Nucleus accumbens (tissue), 56 donors: ENCODE data around the gene GANAB.
A peak's percentile ranks its signal among the peaks of the same experiment; 100 is the strongest.
"Not testable (repeated sequence)": the region's sequence is repeated elsewhere in the genome, so short reads cannot be mapped to it uniquely, and the experiment has no call there.

Experiments
- DNase-seq, 56 donors: peaks; one replicate each; lab custom pipeline; 2025; lab: John Stamatoyannopoulos, UW

The GANAB gene

DNA sequence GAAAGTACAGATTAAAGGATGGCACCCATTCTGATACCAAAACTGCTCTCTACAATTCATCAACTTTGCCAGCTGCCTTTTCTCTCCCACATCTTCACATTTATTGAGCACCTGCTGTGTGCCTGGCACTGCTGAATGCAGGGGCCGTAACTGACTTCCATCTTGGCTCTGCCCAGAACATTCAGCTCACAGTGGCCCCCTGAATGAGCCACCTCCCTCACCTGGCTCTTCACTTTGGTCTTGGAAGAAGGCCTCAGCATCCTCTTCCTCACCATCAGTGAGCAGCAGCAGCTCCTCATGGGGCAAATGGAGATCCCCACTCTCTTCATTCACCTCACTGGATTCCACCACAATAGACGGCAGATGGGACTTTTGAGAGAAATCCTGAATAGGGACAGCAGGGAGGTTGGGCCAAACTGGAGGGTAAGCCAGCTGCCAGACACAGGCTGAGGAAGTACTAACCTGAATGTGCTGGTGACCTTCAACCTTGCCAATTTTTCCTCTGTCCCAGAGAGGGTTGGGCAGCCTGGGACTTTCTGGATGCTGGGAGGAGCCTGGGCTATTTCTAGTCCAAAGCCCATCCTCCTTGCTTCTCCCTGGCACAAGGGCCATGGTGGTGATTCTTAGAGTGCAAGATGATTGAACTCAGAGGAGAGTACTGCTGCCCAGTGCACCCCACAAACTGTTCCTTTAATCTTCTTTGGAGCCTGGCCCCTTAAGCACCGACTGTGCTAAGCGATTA, 23.2 kb upstream of the GANAB start:
- no peak for DNase-seq

DNA sequence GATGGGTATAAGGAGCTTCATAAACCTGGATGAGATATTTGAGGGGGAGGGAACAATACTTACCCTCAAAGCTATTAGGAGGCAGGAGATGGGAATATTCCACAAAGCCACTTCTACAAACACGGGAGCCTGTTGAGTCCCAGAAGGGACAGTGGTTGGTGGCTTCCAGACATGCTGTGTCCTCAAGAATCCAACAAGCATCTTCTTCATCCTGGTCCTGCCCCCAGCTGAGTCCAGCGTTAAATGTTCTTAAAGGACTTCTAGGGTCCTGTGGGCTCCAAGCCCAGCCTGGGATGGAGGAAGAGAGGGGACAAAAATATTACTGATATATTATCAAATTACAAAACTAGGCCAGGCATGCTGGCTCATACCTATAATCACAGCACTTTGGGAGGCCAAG, 21.0 kb upstream of the GANAB start:
- DNase-seq, result no peak

DNA sequence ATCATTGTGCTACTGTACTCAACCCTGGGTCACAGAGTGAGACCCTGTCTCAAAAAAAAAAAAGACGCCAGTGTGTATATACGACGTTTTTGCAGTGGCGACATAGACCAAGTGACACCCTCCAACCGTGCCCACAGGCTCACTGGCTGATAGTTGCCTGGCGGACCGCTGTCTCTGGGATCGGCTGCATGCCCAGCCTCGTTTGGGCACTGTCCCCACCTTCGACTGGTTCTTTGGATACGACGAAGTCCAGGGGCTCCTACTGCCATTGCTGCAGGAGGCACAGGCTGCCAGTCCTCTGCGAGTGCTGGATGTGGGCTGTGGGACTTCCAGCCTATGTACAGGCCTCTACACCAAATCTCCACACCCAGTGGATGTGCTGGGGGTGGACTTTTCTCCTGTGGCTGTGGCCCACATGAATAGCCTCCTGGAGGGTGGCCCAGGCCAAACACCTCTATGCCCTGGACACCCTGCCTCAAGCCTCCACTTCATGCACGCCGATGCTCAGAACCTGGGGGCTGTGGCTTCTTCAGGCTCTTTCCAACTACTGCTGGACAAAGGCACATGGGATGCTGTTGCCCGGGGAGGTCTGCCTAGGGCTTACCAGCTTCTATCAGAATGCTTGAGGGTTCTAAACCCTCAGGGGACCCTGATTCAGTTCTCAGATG, 20.0 kb upstream of the GANAB start:
- no peak for DNase-seq

DNA sequence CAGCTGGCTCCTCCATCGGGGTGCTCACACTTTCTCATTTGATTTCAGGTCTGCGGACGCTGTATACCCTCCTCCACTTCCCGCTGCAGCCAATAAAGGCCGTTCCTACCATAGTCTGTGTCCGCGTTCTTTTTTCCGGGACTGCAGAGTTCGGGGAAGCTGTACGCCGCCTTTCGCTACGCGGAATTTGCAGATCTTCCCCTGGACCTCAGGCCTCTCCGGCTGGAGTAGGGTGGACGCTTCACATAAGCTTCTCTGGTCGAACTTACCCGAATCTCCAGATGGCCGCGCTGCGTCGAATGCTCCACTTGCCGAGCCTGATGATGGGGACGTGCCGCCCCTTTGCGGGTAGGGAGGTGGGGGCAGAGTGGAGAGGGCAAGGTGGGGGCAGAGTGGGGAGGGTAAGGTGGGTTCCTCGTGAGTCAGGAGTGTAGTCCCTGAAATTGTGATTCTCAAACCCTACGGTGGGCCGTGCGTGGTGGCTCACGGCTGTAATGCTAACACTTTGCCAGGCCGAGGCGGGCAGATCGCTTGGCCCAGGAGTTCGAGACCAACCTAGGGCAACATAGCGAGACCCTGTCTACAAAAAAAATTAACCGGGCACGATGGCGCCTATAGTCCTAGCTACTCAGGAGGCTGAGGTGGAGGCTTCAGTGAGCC, 19.3 kb upstream of the GANAB start:
- peak in 28 of 56 donors; percentile 14 to 79 (median 52) for DNase-seq

DNA sequence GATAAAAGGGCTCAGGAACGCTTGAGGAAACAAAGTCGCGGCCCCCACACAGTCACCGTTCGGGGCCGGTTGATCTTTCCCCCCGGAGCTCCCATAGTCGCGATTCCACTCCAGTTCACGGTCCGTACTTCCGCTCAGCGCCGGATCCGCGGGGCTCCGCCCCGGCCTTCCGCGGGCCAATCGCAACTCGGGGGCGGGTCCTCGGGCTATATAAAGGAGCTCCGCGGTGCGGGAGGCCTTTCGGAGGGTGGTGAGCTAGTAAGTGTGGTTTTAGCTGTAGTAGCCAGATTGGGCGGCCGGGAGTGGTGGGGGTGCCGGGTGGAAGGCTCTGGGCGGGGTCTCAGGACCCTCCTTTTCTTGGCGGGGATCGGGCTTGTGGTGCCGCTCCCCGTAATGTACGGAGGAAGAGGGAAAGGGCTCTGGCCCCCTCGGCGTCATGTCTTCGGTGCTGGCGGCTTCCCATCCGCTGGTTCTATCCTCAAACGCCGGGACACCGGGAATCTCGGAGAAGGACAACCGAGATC, 18.7 kb upstream of the GANAB start, which contains the start of the genes C11orf98 and CSKMT:
Gene C11orf98, minus strand, starts transcription at position 136 of the 524 bp plus-strand sequence. Its CDS starts 41 bp downstream, at position 95.
Gene CSKMT, plus strand, starts transcription at position 238 of the 524 bp plus-strand sequence. CDS start 568 bp downstream, outside the sequence.
- DNase-seq, result peak; percentile 62 to 97 (median 93)

DNA sequence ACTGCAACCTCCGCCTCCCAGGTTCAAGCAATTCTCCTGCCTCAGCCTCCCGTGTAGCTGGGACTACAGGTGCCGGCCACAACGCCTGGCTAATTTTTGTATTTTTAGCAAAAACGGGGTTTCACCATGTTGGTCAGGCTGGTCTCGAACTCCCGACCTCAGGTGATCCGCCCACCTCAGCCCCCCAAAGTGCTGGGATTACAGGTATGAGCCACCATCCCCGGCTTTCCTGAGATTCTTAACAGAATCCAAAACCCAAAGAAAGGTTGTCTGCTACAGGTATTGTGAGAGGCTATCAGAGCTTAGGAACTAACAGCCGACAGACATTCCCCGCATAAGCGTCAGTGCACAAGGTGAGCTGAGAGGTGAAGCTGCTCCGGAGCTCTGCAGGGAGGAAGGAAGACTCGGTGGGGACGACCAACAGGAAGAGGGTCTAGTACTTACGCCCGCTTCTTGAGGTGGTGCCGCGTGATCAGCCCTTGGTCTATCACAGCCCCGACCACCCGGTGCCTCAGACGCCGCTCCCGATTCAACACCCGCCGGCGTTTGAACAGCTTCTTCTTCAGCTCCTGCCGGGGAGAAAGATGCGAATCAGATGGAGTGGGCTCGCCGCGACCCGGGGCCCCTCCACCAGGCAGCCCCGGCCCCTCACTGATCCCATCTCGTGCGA, 18.1 kb upstream of the GANAB start:
- DNase-seq, result peak in 15 of 56 donors; percentile 34 to 79 (median 66)

DNA sequence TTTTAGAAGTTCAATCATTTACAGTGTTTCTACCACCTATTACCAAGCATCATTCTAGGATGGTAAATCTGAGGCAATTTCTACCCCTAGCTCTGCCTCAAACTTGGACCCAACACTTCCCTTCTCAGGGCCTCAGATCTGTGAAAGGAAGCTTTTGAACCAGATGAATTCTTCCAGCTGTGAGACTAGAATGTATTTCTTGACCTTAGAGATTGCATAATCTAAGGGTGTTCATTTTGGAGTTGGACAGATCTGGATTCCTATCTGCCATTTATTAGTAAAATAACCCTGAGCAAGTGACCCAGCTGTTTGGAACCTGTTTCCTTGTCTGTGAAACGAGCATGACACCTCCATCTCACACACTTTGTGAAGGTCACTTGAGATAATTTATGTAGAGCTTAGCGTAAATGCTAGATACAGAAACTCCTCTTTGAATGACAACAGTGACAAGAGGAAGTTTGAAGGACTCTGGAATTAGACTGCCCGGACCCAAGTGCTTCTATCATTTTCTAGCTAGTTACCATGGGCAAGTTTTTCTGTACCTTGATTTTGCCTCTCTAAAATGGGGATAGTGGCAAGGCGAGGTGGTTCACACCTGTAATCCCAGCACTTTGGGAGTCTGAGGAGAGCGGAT, 10.5 kb upstream of the GANAB start:
- no peak for DNase-seq

DNA sequence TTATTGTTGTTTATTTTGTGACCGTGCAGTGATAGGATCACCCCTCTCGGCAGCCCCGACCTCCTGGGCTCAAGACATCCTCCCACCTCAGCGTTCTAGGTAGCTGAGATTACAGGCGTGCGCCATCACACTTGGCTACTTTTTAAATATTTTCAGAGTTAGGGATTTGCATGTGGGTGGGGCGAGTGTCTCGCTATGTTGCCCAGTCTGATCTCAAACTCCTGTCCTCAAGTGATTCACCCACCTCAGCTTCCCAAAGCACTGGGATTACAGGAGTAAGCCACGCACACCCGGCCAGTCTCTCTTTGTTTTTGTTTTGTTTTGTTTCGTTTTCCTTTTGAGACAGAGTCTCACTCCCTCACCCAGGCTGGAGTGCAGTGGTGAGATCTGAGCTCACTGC, 7.9 kb upstream of the GANAB start:
- no peak for DNase-seq

DNA sequence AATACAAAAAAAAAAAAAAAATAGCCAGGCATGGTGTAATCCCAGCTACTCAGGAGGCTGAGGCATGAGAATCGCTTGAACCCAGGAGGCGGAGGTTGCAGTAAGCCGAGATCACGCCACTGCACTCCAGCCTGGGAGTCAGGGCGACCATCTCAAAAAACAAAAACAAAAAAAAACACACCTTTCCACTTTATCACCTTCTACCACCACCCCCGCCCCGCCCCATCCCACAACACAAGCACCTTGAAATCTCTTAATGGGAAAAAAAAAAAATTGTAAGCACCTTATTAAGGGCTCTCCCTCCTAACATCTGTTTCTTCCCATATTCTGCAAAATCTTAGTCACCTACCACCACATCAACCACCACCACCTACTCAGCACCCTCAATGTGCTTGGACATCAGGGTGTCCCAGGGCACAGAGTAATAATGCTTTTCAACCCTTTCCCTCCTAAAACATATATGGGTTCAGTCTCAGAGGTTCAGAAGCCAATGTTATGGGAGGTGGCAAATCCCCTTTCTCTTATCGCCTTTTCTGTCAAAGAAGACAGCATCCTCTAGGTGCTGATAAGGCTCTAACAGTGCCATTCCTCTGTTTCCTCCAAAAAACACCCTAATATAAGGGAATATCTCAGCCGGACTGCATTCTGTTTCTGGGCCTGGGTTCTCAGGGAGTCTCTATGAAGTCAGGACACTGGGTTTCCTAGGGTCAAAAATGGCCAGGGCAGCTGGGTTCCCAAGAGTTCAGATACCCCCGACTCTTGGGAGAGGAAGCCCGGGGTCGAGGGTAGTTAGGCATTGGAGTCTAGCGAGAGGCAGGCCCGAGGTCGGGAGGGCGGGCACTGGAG, 6.0 kb upstream of the GANAB start:
- DNase-seq, result peak in 1 of 56 donors; percentile 44

DNA sequence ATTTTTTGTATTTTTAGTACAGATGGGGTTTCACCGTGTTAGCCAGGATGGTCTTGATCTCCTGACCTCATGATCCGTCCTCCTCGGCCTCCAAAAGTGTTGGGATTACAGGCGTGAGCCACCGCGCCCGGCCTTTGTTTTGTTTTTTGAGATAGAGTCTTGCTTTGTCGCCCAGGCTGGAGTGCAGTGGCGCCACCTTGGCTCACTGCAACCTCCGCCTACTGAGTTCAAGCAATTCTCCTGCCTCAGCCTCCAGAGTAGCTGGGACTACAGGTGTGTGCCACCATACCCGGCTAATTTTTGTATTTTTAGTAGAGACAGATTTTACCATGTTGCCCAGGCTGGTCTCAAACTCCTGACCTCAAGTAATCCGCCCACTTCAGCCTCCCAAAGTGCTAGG, 3.9 kb upstream of the GANAB start:
- DNase-seq, result not testable (repeated sequence)

DNA sequence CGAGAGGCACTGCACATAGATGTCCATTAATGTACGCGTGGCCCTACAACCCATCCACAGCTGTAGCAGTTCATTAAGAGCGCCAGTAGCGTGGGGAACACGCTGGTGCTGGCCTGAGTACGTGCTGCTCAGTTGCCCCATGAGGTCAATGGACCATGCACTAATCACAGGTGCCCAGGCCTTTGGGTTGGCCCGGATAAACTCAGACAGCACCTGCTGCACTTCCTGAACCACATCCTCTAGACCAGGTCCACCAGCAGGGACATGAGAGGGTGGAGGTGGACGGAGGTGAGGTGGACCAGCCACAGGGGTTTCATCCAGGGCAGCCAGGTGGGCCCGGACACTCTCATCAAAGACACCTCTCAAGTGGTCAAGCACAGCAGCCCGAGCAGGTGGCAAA, 3.1 kb upstream of the GANAB start:
- DNase-seq, result no peak

DNA sequence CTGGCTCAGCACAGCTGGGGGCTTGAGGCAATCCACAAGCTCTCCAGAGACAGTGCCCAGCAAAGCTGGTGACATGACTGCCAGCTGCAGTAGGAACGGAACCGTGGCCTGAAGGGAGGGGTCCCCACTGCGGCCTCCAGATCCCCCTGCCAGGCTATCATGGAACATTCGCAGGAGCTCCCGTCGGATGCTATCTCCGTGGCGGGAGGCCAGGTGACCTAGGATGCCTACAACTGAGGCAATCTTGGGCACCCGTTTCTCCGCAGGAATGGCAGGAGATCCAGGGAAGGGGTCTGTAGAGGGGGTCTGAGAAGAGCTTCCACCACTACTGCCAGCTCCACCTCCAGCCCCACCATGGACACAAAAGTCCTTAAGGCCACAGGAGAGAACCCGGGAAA, 2.6 kb upstream of the GANAB start:
- no peak for DNase-seq

DNA sequence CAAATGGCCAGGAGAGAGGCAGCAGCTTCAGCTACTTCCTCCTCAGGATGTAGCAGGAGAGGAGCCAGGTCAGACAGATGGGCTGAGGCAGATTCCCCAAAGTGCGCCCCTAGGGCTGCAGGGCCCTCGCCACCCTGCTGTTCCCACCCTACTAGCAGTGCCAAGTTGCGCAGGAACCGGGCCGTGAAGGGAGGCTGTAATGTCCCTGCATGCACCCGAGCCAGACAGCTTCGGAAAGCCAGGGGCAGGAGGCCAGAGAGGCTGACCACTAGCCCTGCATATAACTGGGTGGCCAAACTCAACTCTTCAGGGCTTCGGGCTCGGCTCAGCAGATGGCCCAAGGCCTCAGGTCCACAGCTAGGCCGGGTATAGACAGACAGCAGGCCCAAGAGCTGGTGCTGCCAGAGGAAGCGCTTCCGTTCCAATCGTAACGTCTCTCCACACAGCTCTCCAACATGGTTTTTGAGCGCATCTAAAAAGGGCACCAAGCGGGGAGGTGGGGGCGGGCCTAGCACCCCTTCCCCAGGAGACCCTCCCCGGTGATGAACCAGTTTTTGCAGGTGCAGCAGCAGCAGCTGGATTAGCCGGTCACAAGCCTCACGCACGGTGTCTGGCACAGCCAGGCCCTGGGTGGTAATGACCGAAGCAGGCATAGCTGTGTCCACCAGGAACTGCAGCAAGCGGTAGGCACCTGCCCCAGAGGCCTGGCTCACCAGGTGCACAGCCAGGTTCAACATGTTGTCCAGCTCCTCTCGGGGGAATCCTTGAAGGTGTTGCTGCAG, 2.0 kb upstream of the GANAB start:
- no peak for DNase-seq

DNA sequence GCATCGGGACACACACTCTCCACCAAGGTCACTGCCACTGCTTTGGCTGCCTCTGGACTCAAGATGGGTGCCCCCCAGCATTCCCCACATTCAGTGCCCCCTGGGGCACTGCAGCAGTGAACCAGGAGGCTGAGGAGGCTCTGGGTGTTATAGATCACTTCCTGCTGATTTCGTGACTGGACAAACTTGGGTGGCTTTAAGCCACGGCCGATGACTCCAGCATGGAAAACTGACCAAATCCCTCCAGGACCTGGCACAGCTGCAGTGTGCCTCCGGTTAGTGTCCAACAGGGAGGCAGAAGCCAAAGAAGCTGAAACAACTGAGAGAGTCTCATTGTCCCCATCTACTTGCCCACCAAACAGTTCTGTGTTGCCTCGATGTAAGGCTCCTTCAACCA, 1.2 kb upstream of the GANAB start:
- no peak for DNase-seq

DNA sequence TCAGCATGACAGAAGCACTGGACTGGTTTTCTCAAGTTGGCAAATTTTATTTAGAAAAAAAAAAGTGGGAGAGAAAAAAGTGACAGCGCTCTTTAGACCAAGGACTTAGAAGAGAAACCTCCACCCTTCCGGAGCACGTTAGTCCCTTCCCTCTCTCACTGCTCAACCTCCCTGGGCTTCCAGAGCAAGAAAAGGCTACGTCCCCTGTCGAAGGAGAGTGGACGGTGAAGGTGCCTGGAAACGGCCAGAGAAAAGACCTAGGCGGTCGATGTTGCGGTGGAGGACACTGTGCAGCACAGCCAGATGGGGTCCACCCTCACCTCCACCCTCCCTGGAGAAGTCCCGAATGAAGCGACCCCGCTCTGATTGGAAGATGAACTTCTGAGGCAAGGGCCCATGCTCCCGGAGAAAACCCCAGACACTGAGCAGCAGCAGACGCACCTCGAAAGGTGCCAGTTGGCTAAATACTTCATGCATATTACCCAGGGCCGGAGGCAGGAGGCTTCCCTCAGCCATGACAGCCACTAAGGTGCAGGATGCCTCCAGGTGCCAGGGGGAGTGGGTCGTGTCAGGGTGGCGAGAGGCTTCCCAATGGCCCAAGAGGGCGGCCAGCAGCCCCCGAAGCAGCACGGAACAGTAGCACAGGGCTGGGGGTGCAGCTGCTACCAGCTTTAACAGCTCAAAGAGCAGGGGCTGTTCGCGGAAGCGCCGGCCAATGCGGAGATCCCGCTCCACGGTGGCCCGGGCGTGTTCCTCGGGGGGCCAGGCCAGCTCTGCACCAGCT, 604 bp upstream of the GANAB start:
- DNase-seq, result peak in 5 of 56 donors; percentile 14 to 35 (median 19)

DNA sequence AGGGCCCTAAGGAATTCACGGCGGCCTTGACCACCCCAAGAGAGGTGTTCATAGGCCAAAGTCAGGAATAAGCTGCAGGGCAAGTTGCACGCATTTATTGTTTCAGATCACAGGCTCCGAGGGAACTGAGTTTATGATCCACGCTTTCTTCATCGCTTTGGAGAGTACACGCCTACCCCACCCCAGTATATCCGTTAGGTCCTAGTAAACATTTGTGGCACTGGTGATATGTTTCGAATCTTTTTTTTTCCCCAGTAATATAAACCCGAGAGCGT, 805 bp downstream of the GANAB start:
- DNase-seq, result peak in 1 of 56 donors; percentile 16

DNA sequence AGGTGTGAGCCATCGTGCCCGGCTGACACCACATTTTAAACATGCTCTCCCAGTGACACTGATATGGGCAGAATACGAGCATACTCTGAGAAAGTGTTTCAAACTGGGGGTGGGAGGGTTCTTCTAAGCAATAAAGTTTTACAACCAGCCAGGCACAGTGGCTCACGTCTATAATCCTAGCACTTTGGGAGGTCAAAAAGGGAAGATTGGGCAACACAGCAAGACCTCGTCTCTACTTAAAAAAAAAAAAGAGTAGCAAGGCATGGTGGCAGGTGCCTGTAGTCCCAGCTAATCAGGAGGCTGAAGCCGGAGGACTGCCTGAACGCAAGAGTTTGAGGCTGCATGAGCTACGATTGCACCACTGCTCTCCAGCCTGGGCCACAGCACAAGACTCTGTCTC, 2.2 kb downstream of the GANAB start:
- DNase-seq, result no peak

DNA sequence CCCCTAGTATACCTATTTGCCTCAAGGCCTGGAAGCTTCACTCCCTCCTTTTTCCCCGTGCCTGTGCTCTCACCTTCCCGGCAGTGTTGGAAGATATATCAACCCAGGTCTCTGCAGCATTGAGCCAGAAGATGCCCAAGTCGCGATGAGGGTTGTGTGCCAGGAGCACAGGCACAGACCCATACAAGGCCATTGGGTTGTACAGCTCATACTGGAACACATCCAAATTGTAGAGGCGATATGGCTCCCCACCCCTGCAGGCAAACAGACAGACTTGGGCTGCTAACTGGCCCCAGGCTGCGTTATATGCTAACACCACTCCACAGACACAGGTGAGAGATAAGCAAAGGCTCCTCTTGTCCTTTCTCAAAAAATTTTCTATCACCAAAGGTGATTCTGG, 13.9 kb downstream of the GANAB start:
- DNase-seq, result no peak
